22Rv1 (cell line): ENCODE measurements around the gene PEX11G.

Experiments used
- H3K27ac ChIP-seq: fragments of 450-650 bp; 2 replicates; pipeline ENCODE4 v1.5.1; 2017
- CTCF ChIP-seq: fragments of 450-650 bp; IDR thresholded peaks from 2 replicates; pipeline ENCODE4 v1.5.1; 2017; ENCODE audit warnings: mild to moderate bottlenecking
- ZFX ChIP-seq: fragments of 450-650 bp; IDR thresholded peaks from 2 replicates; pipeline ENCODE4 v1.6.1; 2017; ENCODE audit warnings: antibody characterized with exemption, borderline replicate concordance

PEX11G gene

GRCh38 chr19:7488736-7489353, at the start of gene PEX11G:
PEX11G (minus strand) TSS chr19:7489035; CDS start chr19:7489010, 25 bp downstream.
- TF ChIP-seq ZFX (no peak), CTCF (no peak)
- H3K27ac ChIP-seq = peak within 1 kb of the TSS; percentile 80

- TF ChIP-seq ZFX (no peak), CTCF (no peak)
- H3K27ac ChIP-seq = peak overlapping the region; percentile 83
Measured at GRCh38 chr19:7535998-7536695, 47.3 kb upstream of the PEX11G start.

GRCh38 chr19:7535047-7535997, 46.5 kb upstream of the PEX11G start, which contains the start of gene PNPLA6:
PNPLA6 (plus strand) TSS chr19:7535717; CDS start chr19:7535789, 72 bp downstream.
- H3K27ac ChIP-seq = peak within 1 kb of the TSS; percentile 83
- TF ChIP-seq ZFX (no peak), CTCF (no peak)

- peak overlapping the region; percentile 83 for H3K27ac ChIP-seq
- TF ChIP-seq CTCF (peak; percentile 24), ZFX (no peak)
Measured at GRCh38 chr19:7534531-7535046, 45.8 kb upstream of the PEX11G start.

GRCh38 chr19:7533925-7534480, 45.2 kb upstream of the PEX11G start:
- no peak for TF ChIP-seq ZFX
- no peak for TF ChIP-seq CTCF
- peak overlapping the region; percentile 83 for H3K27ac ChIP-seq

GRCh38 chr19:7533281-7533885, 44.5 kb upstream of the PEX11G start:
- TF ChIP-seq CTCF (no peak), ZFX (no peak)
- H3K27ac ChIP-seq = peak overlapping the region; percentile 83
